PFSK-1 (cell line): Measurements from ENCODE around the gene SLC36A1.

ENCODE experiments used
- POLR2AphosphoS5 ChIP-seq: IDR thresholded peaks from 2 replicates; pipeline ENCODE4 v1.6.1; 2012; ENCODE audit warnings: low read depth, mild to moderate bottlenecking, control low read depth, low read length, moderate library complexity
- REST ChIP-seq, 2 experiments: IDR thresholded peaks; 2 replicates each; pipeline versions ENCODE4 v1.6.1 to v1.8.0; 2011 to 2012; ENCODE audit warnings: low read depth in 2 of 2, low read length in 2 of 2, control low read depth in 1 of 2, inconsistent platforms in 1 of 2, mild to moderate bottlenecking in 1 of 2, moderate library complexity in 1 of 2; ENCODE audit not compliant: insufficient read depth in 1 of 2

- TF ChIP-seq POLR2AphosphoS5, result no peak
- no peak for TF ChIP-seq REST (IDR thresholded peaks at IDR 0.05; ENCODE audit: insufficient read depth in 1 of 2, low read depth in 2 of 2, low read length in 2 of 2)
These were observed 74.8 kb downstream of the SLC36A1 start for GRCh38 chr5:151522226-151522625.
